ENCODE measurements around the gene PARD3B. TPM values are rescaled to one million over a fixed set of nuclear protein-coding genes. Genes with fewer than 3 reads are reported as not detected.

Gene PARD3B
- total RNA-seq, 4 donors from 2014 or later = 32.6 to 65.7 (median 38.6) TPM

DNA sequence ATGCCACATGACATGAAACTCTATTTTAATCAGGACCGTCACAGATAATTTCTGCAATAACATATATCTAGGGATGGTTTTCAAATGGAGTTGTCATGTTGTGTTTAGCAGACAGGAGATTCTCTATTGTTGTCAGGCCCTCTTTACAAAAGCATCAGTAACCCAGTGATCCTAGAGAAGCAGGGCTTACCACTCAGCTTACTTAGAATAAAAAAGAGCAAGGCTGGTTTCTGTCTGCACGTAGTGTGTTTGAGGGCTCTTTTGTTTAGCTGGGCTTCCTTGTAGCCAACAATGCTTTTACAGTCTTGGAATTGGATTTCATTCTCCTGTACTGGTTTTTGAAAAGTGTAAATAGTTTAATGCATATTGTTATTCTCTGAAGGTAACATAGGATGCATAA, 926.5 kb downstream of the PARD3B start:
- no peak for TF ChIP-seq EP300 (IDR thresholded peaks at IDR 0.05; ENCODE audit: low read depth)
- TF ChIP-seq CTCF (IDR thresholded peaks at IDR 0.05) = no peak
- TF ChIP-seq POLR2A (IDR thresholded peaks at IDR 0.05) = no peak
- TF ChIP-seq POLR2AphosphoS5 (IDR thresholded peaks at IDR 0.05) = no peak
- Histone ChIP-seq H3K36me3 (no peaks in the 10 kb centered on the region), H3K4me3 (no peak overlapping the region), H3K4me1 (peaks cover 0 to 7% (median 0%) of the 10 kb centered on the region in 4 donors), H3K27ac (no peak overlapping the region), H3K9me3 (no peaks in the 10 kb centered on the region), H3K27me3 (no peaks in the 10 kb centered on the region)
- DNase-seq = no peak
- in situ Hi-C loops (cut with MboI; ENCODE audit: low pct_ligation_motif_present in 1 of 4, low pct_unique_long_range_greater_than_20kb in 1 of 4, low sequenced_read_pairs in 3 of 4) = no loop called here
- WGBS, 2 donors (ENCODE audit: low coverage in 1 of 2) = 93% methylated on average over 2 of the region's 2 CpGs
- intact Hi-C loops (cut with DNase I; ENCODE audit: low total_unique reads) = no loop called here

GRCh38 chr2:205473791-205474190, 928.5 kb downstream of the PARD3B start:
- H3K4me3 ChIP-seq = no peak overlapping the region
- H3K36me3 ChIP-seq = no peaks in the 10 kb centered on the region
- H3K9me3 ChIP-seq = no peaks in the 10 kb centered on the region
- intact Hi-C loops (cut with DNase I; ENCODE audit: low total_unique reads) (no loop called here), in situ Hi-C loops (cut with MboI; ENCODE audit: low pct_ligation_motif_present in 1 of 4, low pct_unique_long_range_greater_than_20kb in 1 of 4, low sequenced_read_pairs in 3 of 4) (no loop called here)
- H3K4me1 ChIP-seq = peaks cover 0 to 19% (median 4%) of the 10 kb centered on the region in 4 donors
- H3K27ac ChIP-seq = no peak overlapping the region
- WGBS, 2 donors (ENCODE audit: low coverage in 1 of 2) = 84 to 95% methylated on average over 3 of the region's 3 CpGs
- TF ChIP-seq POLR2AphosphoS5 (IDR thresholded peaks at IDR 0.05) (no peak), POLR2A (IDR thresholded peaks at IDR 0.05) (no peak), EP300 (IDR thresholded peaks at IDR 0.05; ENCODE audit: low read depth) (no peak), CTCF (IDR thresholded peaks at IDR 0.05) (no peak)
- no peaks in the 10 kb centered on the region for H3K27me3 ChIP-seq
- DNase-seq = no peak

DNA sequence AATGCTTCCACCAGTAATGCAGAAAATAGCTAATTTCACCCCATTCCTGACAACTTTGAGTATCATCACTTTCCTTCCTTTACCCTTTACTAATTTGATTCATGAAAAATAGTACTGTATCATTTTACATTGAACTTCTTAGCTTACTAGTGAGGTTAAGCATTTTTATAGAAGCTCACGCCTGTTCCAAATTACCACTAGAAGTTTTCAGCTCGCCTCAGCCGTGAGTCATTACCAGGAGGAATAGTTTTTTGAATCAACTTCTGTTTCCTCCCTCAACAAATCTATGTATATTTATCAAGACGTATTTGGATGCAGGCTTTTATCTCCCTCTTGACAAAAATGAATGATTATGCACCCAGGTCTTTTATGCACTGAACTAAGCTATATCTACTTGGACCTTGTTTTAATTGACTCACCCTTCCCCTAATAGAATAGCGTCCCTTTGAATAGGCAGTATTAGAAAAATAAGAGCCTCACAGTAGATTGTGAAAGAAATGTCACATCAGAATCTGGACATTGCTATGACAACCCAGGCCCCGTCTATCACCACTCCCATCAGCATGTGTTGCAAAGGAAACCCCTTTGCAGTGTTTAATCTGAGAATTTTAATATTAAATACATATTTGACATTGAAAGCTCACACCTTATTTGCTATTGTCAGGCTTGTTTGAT, 929.6 kb downstream of the PARD3B start:
- intact Hi-C loops (cut with DNase I; ENCODE audit: low total_unique reads) (no loop called here), in situ Hi-C loops (cut with MboI; ENCODE audit: low pct_ligation_motif_present in 1 of 4, low pct_unique_long_range_greater_than_20kb in 1 of 4, low sequenced_read_pairs in 3 of 4) (no loop called here)
- no peaks in the 10 kb centered on the region for H3K27me3 ChIP-seq
- no peak overlapping the region for H3K27ac ChIP-seq
- H3K9me3 ChIP-seq = no peaks in the 10 kb centered on the region
- no peaks in the 10 kb centered on the region for H3K36me3 ChIP-seq
- 53 to 69% methylated on average over 3 to 6 of the region's 6 CpGs for WGBS, 2 donors (ENCODE audit: low coverage in 1 of 2)
- peaks cover 0 to 19% (median 4%) of the 10 kb centered on the region in 4 donors for H3K4me1 ChIP-seq
- H3K4me3 ChIP-seq = no peak overlapping the region
- TF ChIP-seq POLR2AphosphoS5 (IDR thresholded peaks at IDR 0.05) (no peak), POLR2A (IDR thresholded peaks at IDR 0.05) (no peak), EP300 (IDR thresholded peaks at IDR 0.05; ENCODE audit: low read depth) (no peak), CTCF (IDR thresholded peaks at IDR 0.05) (no peak)
- no peak for DNase-seq

DNA sequence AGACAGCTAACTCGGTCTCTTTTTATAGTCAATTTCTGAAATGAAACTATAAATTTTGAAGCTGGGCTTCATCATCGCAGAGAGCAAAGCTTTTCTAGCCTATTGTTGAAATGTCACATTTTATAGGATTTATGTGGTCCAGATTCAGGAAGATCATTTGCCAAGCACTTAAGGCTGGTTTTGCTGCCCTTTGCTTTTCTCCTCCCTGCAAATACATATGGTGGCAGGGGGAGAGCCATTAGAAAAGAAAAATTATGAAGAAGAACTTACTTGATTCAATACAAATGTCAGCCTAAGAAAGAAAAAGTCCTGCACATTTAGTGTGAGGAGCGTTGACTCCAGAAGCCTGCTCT, 930.1 kb downstream of the PARD3B start:
- Histone ChIP-seq H3K27ac (no peak overlapping the region), H3K4me3 (no peak overlapping the region), H3K4me1 (peaks cover 0 to 19% (median 4%) of the 10 kb centered on the region in 4 donors), H3K27me3 (no peaks in the 10 kb centered on the region), H3K9me3 (no peaks in the 10 kb centered on the region), H3K36me3 (no peaks in the 10 kb centered on the region)
- no peak for DNase-seq
- intact Hi-C loops (cut with DNase I; ENCODE audit: low total_unique reads) (no loop called here), in situ Hi-C loops (cut with MboI; ENCODE audit: low pct_ligation_motif_present in 1 of 4, low pct_unique_long_range_greater_than_20kb in 1 of 4, low sequenced_read_pairs in 3 of 4) (no loop called here)
- 78 to 87% methylated on average over 3 of the region's 3 CpGs for WGBS, 2 donors (ENCODE audit: low coverage in 1 of 2)
- TF ChIP-seq POLR2AphosphoS5 (IDR thresholded peaks at IDR 0.05) (no peak), CTCF (IDR thresholded peaks at IDR 0.05) (no peak), EP300 (IDR thresholded peaks at IDR 0.05; ENCODE audit: low read depth) (no peak), POLR2A (IDR thresholded peaks at IDR 0.05) (no peak)

Data from transverse colon (tissue), 4 donors.